ENCODE results near the gene CAMSAP1.

CAMSAP1 gene

DNA sequence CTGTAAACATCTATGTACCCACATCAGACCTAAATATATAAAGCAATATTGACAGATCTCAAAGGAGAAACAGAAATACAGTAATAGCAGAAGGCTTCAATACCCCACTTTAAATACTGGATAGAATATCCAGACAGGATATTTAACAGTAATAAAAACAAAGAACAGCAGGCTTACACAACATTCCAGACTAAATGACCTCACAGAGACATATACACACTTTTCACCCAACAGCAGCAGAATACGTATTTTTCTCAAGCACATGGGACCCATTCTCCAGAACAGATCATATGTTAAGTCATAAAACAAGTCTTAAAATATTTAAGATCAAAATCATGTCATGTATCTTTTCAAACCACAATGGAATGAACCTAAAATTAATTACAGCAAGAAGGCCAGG, 76.8 kb downstream of the CAMSAP1 start:
- no peaks in the 10 kb centered on the region for H3K4me1 Mint-ChIP-seq
- H3K27ac Mint-ChIP-seq, result no peak overlapping the region
- H3K4me3 Mint-ChIP-seq, result no peak overlapping the region
- peaks cover 57% of the 10 kb centered on the region for H3K36me3 Mint-ChIP-seq (ENCODE audit: low read depth)
- TF ChIP-seq CTCF (IDR thresholded peaks at IDR 0.05; ENCODE audit: unreplicated experiment in 3 of 3), result no peak
- peaks cover 3% of the 10 kb centered on the region for H3K9me3 Mint-ChIP-seq
- H3K27me3 Mint-ChIP-seq (ENCODE audit: low read depth), result peaks cover 3% of the 10 kb centered on the region

- Mint-ChIP-seq H3K27me3 (ENCODE audit: low read depth) (peaks cover 3% of the 10 kb centered on the region), H3K9me3 (peaks cover 3% of the 10 kb centered on the region), H3K4me1 (no peaks in the 10 kb centered on the region), H3K36me3 (ENCODE audit: low read depth) (peaks cover 64% of the 10 kb centered on the region), H3K4me3 (no peak overlapping the region), H3K27ac (no peak overlapping the region)
- TF ChIP-seq CTCF (IDR thresholded peaks at IDR 0.05; ENCODE audit: unreplicated experiment in 3 of 3), result no peak
These were observed 78.7 kb downstream of the CAMSAP1 start for GRCh38 chr9:135828656-135829055.

- H3K4me1 Mint-ChIP-seq, result no peaks in the 10 kb centered on the region
- H3K9me3 Mint-ChIP-seq, result peaks cover 3% of the 10 kb centered on the region
- H3K27ac Mint-ChIP-seq, result no peak overlapping the region
- TF ChIP-seq CTCF (IDR thresholded peaks at IDR 0.05; ENCODE audit: unreplicated experiment in 3 of 3), result no peak
- H3K36me3 Mint-ChIP-seq (ENCODE audit: low read depth), result peaks cover 66% of the 10 kb centered on the region
- H3K27me3 Mint-ChIP-seq (ENCODE audit: low read depth), result peaks cover 3% of the 10 kb centered on the region
- H3K4me3 Mint-ChIP-seq, result no peak overlapping the region
These were observed 79.3 kb downstream of the CAMSAP1 start for GRCh38 chr9:135827866-135828580.

GRCh38 chr9:135827301-135827700, 80.0 kb downstream of the CAMSAP1 start:
- peaks cover 73% of the 10 kb centered on the region for H3K36me3 Mint-ChIP-seq (ENCODE audit: low read depth)
- TF ChIP-seq CTCF (IDR thresholded peaks at IDR 0.05; ENCODE audit: unreplicated experiment in 3 of 3), result no peak
- peaks cover 3% of the 10 kb centered on the region for H3K9me3 Mint-ChIP-seq
- H3K27ac Mint-ChIP-seq, result no peak overlapping the region
- H3K4me1 Mint-ChIP-seq, result no peaks in the 10 kb centered on the region
- no peak overlapping the region for H3K4me3 Mint-ChIP-seq
- H3K27me3 Mint-ChIP-seq (ENCODE audit: low read depth), result peaks cover 3% of the 10 kb centered on the region

- no peak overlapping the region for H3K27ac Mint-ChIP-seq
- peaks cover 3% of the 10 kb centered on the region for H3K27me3 Mint-ChIP-seq (ENCODE audit: low read depth)
- peaks cover 84% of the 10 kb centered on the region for H3K36me3 Mint-ChIP-seq (ENCODE audit: low read depth)
- no peaks in the 10 kb centered on the region for H3K4me1 Mint-ChIP-seq
- peaks cover 3% of the 10 kb centered on the region for H3K9me3 Mint-ChIP-seq
- no peak overlapping the region for H3K4me3 Mint-ChIP-seq
- TF ChIP-seq CTCF (IDR thresholded peaks at IDR 0.05; ENCODE audit: unreplicated experiment in 3 of 3), result no peak
These were observed 81.2 kb downstream of the CAMSAP1 start for GRCh38 chr9:135826188-135826545.
